K562 (cell line): ENCODE measurements around the gene ATP5ME. TPM values are rescaled to one million over a fixed set of nuclear protein-coding genes. Genes with fewer than 3 reads are reported as not detected.

ENCODE experiments used
- LEF1 ChIP-seq: fragments of 450-650 bp; IDR thresholded peaks from 2 replicates; pipeline ENCODE4 v1.6.1; 2016; ENCODE audit warnings: mild to moderate bottlenecking
- MGA ChIP-seq: fragments of 450-650 bp; IDR thresholded peaks from 2 replicates; pipeline ENCODE4 v1.6.1; 2016; ENCODE audit warnings: mild to moderate bottlenecking, moderate library complexity
- PHF8 ChIP-seq: fragments of 200-600 bp; sonication (generic); IDR thresholded peaks from 2 replicates; pipeline ENCODE4 v1.6.1; 2012; ENCODE audit warnings: mixed run types, mild to moderate bottlenecking, inconsistent platforms, low read length, moderate library complexity, borderline replicate concordance
- TFAP4 ChIP-seq: sonication (generic); formaldehyde crosslinking; IDR thresholded peaks from 2 replicates; pipeline ENCODE4 v1.8.0; 2022; ENCODE audit warnings: missing genetic modification reagents, mild to moderate bottlenecking, moderate library complexity, borderline replicate concordance
- polyA plus RNA-seq, 8 experiments: library from polyadenylated mRNA; depleted of rRNA in 4 of 8; stranded (reverse) in 5 of 8; unstranded in 3 of 8; fragments of >200 nt; fragmentation: Nextera tagmentation in 2 of 8; fragmentation: Illumina TruSeq in 1 of 8; extraction: Ambion mirVana in 2 of 8; extraction: Trizol in 1 of 8; gene quantifications; 2 replicates each; pipeline versions ENCODE4 v1.2.1 to v1.2.3, GENCODE V29; 2011 to 2014; ENCODE audit warnings: inconsistent platforms in 1 of 8, missing spikeins in 1 of 8
- total RNA-seq, 7 experiments: library from RNA; depleted of rRNA in 6 of 7; stranded (reverse); fragments of >200 nt in 6 of 7; fragmentation: Illumina TruSeq in 2 of 7; extraction: Trizol in 2 of 7; gene quantifications; 2 replicates each; pipeline versions ENCODE4 v1.2.1 to v1.2.3, GENCODE V29; 2011 to 2021; ENCODE audit warnings: low replicate concordance in 1 of 7

Gene ATP5ME
- total and polyA plus RNA-seq, 9 of the 15 experiments (the other 6 are each of a cell fraction or from before 2014, with no cell fraction given): 509 to 2,480 (median 887) TPM

- TF ChIP-seq MGA (peak; percentile 54; the same call in 1 of the 2 replicates), TFAP4 (CRISPR knock-in tag) (peak; percentile 98), LEF1 (no peak), PHF8 (peak; percentile 34; the same call in 1 of the 2 replicates)
These were observed 7.0 kb upstream of the ATP5ME start (continued) for GRCh38 chr4:680928-681645.
